Limb (tissue), 2 donors: ENCODE results near the gene SHISA9.
"Not testable (repeated sequence)": the region's sequence is repeated elsewhere in the genome, so short reads cannot be mapped to it uniquely, and the experiment has no call there.

ENCODE experiments used
- DNase-seq, 2 donors: peaks; one replicate each; pipeline ENCODE4 v3.0.0-alpha.2; 2016; ENCODE audit errors: extremely low spot score in 2 of 2

The SHISA9 gene

GRCh38 chr16:12901597-12902461 lies at the start of gene SHISA9:
SHISA9 (plus strand) TSS chr16:12901598.
- peak in 1 of 2 donors; percentile 66 for DNase-seq

GRCh38 chr16:12853972-12854371 lies 47.4 kb upstream of the SHISA9 start:
- no peak for DNase-seq

DNA sequence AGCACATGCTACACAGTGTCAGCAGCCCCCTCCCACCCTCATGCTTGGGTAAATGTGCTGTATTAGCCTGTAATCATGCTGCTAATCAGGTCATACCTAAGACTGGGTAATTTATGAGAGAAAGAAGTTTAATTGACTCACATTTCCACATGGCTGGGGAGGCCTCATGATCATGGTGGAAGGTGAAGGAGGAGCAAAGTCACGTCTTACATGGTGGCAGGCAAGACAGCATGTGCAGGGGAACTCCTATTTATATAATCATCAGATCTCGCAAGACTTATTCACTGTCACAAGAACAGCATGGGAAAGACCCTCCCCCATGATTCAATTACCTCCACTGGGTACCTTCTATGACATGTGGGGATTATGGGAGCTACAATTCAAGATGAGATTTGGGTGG lies 44.0 kb upstream of the SHISA9 start:
- DNase-seq, result not testable (repeated sequence)

DNA sequence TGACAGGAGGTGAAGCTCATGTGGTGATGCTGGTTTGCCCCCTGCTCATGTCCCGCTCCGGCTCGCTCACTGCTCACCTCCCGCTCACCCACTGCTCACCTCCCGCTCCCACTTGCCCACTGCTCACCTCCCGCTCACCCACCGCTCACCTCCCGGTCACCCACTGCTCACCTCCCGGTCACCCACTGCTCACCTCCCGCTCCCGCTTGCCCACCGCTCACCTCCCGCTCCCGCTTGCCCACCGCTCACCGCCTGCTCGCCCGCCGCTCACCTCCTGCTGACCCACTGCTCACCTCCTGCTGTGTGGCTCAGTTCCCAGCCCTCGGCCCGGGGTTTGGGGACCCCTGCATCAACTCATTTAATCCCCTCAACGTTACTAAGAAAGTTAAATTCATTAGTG lies 39.1 kb upstream of the SHISA9 start:
- DNase-seq, result no peak

GRCh38 chr16:12862941-12863340 lies 38.5 kb upstream of the SHISA9 start:
- no peak for DNase-seq

GRCh38 chr16:12866981-12867551 lies 34.3 kb upstream of the SHISA9 start:
- DNase-seq, result no peak

GRCh38 chr16:12868169-12868568 lies 33.2 kb upstream of the SHISA9 start:
- no peak for DNase-seq

DNA sequence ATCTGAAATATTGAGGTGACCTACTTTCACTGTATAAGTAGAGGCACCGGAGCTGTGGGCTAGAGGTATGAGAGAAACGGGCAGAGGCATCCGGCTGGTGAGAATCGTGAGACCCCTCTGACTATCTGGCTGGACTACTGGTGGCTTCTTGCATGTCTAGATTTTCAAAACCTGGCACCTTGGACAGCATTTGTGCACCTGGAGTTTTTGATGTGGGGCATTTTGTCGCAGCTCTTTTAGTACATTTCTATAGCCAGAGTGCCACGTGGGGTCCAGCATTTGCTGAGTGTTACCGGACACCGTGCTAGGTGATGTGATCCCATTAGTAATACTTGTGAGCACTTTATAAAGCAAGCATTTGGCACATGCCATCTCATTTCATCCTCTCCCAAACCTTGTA lies 32.6 kb upstream of the SHISA9 start:
- DNase-seq, result no peak

- no peak for DNase-seq
Measured at GRCh38 chr16:12869698-12870427, 31.5 kb upstream of the SHISA9 start.

DNA sequence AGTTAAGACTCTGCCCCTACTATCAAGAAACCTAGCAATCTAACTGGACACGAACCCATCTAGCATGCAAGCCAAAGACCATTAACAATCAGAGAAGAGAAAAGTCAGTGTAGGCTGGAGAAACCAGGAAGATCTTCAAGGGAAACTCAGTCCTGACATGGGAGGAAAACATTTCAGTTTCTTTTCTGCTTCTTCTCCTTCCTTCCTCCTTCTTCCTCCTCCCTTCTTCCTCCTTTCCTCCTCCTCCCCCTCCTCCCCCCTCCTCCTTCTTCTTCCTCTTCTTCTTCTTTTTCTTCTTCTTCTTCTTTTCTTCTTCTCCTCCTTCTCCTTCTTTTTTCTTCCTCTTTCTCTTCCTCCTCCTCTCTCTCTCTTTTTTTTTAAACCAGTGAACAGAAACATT lies 29.6 kb upstream of the SHISA9 start:
- DNase-seq, result no peak

GRCh38 chr16:12874186-12874585 lies 27.2 kb upstream of the SHISA9 start:
- no peak for DNase-seq

DNA sequence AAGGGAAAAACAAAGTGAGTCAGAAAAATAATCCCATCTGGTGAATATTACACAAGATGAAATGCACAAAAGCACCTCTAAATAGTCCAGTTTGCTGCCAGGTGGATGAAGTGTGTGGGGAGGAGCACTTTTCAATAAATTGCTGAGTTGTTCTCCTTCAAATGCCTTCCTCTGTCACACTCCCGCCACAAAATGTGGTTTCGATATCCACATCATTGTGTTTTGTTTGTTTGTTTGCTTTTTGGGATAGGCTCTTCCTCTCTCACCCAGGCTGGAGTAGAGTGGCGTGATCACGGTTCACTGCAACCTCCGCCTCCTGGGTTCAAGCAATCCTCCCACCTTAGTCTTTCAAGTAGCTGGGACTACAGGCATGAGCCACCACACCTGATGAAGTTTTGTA lies 24.6 kb upstream of the SHISA9 start:
- no peak for DNase-seq

DNA sequence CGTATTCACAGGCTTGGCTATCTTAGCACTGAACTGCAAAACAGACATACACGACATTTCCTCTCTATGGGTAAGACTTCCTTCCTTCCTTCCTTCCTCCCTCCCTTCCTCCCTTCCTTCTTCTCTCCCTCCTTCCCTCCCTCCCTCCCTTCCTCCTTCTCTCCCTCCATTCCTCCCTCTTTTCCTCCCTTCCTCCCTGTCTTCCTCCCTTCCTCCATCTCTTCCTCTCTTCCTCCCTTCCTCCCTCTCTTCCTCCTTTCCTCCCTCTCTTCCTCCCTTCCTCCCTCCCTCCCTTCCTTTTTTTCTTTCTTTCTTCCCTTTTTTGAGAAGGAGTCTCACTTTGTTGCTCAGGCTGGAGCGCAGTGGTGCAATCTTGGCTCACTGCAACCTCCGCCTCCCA lies 22.4 kb upstream of the SHISA9 start:
- no peak for DNase-seq

DNA sequence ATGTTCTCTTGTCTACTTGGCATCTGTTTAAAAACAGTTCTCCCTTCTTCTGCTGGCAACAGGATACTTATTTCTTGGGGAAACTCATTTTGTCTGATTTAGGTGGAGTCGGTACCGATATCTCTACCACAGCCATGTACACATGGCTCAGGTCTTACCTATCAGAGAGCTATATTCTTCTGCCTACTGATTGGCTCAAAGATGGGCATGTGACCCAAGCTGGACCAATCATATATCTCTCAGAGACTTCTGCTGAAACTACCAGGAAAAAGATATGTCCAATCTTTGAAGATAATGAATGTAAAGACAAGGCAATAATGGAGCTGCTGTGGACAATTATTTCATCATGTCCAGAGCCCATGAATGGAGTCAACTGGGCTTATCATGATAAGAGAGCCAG lies 21.6 kb upstream of the SHISA9 start:
- no peak for DNase-seq

GRCh38 chr16:12881182-12881581 lies 20.2 kb upstream of the SHISA9 start:
- DNase-seq, result no peak

- DNase-seq, result no peak
Measured at GRCh38 chr16:12881740-12882139, 19.7 kb upstream of the SHISA9 start.

DNA sequence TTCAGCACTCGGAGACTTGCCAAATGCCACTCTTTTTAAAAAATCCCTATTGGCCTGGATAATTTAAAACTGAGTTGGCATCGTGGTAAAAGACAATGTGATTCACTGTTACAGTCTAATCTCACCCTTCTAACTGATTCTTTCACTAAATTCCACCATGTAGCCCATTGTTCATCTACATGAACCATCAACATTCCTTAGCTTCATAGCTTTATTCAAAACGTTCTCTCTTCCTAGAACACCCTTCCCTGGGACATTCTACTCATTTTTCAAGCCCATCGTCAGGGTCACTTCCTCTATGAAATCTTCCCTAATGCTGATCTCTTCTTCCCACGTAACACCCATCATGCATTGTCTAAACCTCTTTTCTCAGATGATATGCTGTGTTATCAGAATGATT lies 15.7 kb upstream of the SHISA9 start:
- no peak for DNase-seq

DNA sequence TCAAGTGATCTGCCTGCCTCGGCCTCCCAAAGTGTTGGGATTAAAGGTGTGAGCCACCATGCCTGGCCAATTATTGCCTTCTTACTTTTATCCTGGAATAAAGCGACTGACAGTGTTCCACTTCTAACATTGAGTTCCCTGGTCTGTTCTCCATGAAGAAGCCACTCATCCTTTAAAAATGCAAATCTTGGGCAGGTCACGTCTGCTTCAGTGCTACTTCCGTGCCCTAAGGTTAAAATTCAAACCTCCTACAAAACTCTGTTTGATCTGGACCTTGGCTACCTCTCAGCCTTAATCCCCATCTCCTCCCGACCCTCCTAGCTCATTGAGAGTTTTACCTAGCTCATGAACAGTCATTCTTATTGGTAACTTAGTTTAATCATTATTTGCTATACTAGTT lies 9.6 kb upstream of the SHISA9 start:
- no peak for DNase-seq

- DNase-seq, result no peak
Measured at GRCh38 chr16:12893050-12893750, 8.2 kb upstream of the SHISA9 start.

- peak in 1 of 2 donors; percentile 2 for DNase-seq
Measured at GRCh38 chr16:12896562-12896961, 4.8 kb upstream of the SHISA9 start.

DNA sequence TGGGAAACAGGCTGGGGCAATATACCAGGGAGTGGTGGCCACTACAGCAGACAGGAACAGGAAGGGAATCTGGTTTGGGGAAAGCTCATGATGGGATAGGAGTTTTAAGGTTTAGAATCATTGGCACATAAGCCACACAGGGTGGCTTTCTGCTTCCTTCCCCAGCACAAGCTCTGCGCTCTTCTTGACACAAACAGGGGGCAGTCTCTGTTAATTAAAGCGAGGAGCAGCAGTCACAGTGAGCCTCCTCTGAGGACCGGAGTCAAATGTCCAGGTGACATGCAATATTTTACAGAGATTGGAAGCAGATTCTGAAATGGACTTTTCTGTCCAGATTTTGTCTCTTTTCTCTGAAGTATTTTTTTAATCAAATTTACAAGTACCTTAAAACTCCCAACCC lies 2.8 kb upstream of the SHISA9 start:
- DNase-seq, result no peak
